Activated CD8-positive, alpha-beta T cell treated with anti-CD3 and anti-CD28 coated beads for 36 hours (primary cell): ENCODE measurements around the gene PAM16. TPM values are rescaled to one million over a fixed set of nuclear protein-coding genes. Genes with fewer than 3 reads are reported as not detected.

Experiments
- ATAC-seq: fragments of 200-7000 bp; cut with Tn5 transposase; one replicate; pipeline ENCODE4 v1.10.0; 2021; ENCODE audit warnings: mild to moderate bottlenecking, moderate library complexity
- CTCF ChIA-PET: fragments of 350-600 bp; sonication (Branson Sonifier 250); formaldehyde crosslinking; loops from one replicate; lab custom pipeline; 2021; ENCODE audit warnings: antibody characterized with exemption; lab: Charles Lee
- POLR2A ChIA-PET: fragments of 350-600 bp; sonication (Branson Sonifier 250); formaldehyde crosslinking; loops from one replicate; lab custom pipeline; 2021; ENCODE audit warnings: antibody characterized with exemption; lab: Charles Lee
- DNase-seq: peaks from one replicate; pipeline ENCODE4 v3.0.0-alpha.2; 2020
- H3K27ac Mint-ChIP-seq: one replicate; pipeline ENCODE4 v1.8.0; 2021; ENCODE audit warnings: mild to moderate bottlenecking, mixed read lengths
- H3K27me3 Mint-ChIP-seq: one replicate; pipeline ENCODE4 v1.8.0; 2021; ENCODE audit warnings: mixed read lengths
- H3K36me3 Mint-ChIP-seq: one replicate; pipeline ENCODE4 v1.8.0; 2021; ENCODE audit warnings: low read depth, mixed read lengths
- H3K4me1 Mint-ChIP-seq: one replicate; pipeline ENCODE4 v1.8.0; 2021; ENCODE audit warnings: low read depth, mixed read lengths
- H3K4me3 Mint-ChIP-seq: one replicate; pipeline ENCODE4 v1.8.0; 2021; ENCODE audit warnings: mild to moderate bottlenecking, moderate library complexity, mixed read lengths
- H3K9me3 Mint-ChIP-seq: one replicate; pipeline ENCODE4 v1.8.0; 2021; ENCODE audit warnings: mixed read lengths
- intact Hi-C: fragments of 100-400 bp; cut with micrococcal nuclease; formaldehyde crosslinking; loops from one replicate; pipeline ENCODE4 v1.10.0; 2022
- total RNA-seq, 2 experiments: library from RNA; stranded (reverse); gene quantifications; one replicate each; pipeline ENCODE4 v1.2.3, GENCODE V29; 2021
- TF ChIP-seq, protein P1 (sequence below): fragments of 200-600 bp; IDR thresholded peaks from one replicate; pipeline ENCODE4 v1.8.0; 2022; ENCODE audit warnings: antibody characterized with exemption, mild to moderate bottlenecking

PAM16 gene
- total RNA-seq, 2 experiments from 2014 or later: 65.9 to 70.1 TPM

DNA sequence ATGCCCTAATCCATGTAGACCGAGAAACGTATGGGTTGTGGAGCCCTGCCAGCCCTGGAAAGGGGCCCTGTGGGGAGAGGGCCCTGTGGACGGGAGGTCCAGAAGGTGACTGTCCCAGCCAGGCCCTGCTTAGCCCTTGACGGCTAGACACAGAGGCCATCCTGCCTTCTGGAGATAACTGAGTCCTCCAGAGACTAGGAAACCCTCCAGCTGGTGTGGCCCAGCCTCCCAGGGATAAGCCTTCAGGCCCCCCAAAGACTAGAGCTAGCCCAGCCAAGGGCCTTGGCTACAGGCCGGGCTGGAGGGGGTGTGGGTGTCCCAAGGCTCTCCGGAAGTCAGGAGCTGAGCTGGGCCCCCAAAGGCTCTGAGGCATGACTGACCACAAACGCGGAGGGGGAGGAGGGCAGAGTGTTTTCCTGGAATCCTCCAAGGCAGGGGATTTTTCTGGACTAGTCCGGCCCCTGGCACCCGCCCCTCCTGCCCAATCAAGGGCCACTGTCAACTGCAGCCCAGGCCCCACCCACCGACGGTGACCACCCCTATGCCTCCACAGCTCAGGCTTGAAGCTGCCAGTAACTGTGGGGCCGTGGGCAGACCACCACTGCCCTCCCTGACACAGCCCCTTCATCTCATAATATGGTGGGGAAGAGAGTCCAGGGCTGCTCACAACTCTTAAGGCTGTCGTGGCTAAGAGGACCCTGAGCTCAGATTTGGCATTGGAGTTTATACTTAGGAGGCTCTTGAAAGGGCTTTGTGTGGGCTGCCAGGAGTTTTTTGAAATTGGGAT, 19.6 kb upstream of the PAM16 start:
- ChIA-PET CTCF (interaction anchor here (1.1 to 3.7 kb wide), 6 partner anchors 12 to 117 kb away, joined by 3 to 24 read pairs (median 4); partner anchors contain the start of gene PAM16), POLR2A (interaction anchor here (1.2 to 1.7 kb wide), 4 partner anchors 19 to 39 kb away, joined by 3 to 6 read pairs (median 4); no protein-coding TSS in a partner anchor)
- intact Hi-C loops: no loop called here
- no peaks in the 10 kb centered on the region for H3K9me3 Mint-ChIP-seq
- no peaks in the 10 kb centered on the region for H3K36me3 Mint-ChIP-seq
- H3K27me3 Mint-ChIP-seq: no peaks in the 10 kb centered on the region
- DNase-seq (no peak), ATAC-seq (no peak)
- no peak overlapping the region for H3K27ac Mint-ChIP-seq
- TF ChIP-seq, protein P1, sequence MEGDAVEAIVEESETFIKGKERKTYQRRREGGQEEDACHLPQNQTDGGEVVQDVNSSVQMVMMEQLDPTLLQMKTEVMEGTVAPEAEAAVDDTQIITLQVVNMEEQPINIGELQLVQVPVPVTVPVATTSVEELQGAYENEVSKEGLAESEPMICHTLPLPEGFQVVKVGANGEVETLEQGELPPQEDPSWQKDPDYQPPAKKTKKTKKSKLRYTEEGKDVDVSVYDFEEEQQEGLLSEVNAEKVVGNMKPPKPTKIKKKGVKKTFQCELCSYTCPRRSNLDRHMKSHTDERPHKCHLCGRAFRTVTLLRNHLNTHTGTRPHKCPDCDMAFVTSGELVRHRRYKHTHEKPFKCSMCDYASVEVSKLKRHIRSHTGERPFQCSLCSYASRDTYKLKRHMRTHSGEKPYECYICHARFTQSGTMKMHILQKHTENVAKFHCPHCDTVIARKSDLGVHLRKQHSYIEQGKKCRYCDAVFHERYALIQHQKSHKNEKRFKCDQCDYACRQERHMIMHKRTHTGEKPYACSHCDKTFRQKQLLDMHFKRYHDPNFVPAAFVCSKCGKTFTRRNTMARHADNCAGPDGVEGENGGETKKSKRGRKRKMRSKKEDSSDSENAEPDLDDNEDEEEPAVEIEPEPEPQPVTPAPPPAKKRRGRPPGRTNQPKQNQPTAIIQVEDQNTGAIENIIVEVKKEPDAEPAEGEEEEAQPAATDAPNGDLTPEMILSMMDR: no peak
- H3K4me3 Mint-ChIP-seq: no peak overlapping the region
- H3K4me1 Mint-ChIP-seq: peaks cover 7% of the 10 kb centered on the region

DNA sequence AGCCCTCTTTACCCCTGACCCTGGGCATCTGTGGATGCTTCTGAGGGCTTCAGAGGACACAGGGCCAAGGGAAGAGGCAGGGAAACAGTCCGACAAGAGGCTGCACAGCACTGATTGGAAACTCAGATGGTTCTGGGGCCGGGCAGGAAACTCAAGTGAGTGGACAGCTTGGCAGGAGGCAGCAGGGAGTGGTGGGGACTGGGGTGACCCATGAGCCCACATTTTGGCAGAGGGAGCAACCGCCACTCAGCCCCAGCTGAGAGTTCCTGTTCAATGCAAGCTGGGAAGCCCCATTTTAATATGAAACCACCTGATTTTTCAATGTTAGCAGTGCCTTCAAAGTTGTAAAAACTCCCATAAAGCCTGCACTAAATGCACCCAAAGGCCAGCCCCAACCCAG, 19.0 kb upstream of the PAM16 start:
- no peaks in the 10 kb centered on the region for H3K36me3 Mint-ChIP-seq
- ATAC-seq (no peak), DNase-seq (no peak)
- ChIA-PET POLR2A (interaction anchor here (1.2 to 1.7 kb wide), 3 partner anchors 11 to 33 kb away, joined by 3 to 5 read pairs (median 4); no protein-coding TSS in a partner anchor), CTCF (interaction anchor here (1.5 to 3.7 kb wide), 4 partner anchors 11 to 81 kb away, joined by 3 to 24 read pairs (median 9); partner anchors contain the start of gene PAM16)
- TF ChIP-seq, protein P1: no peak
- no peaks in the 10 kb centered on the region for H3K27me3 Mint-ChIP-seq
- H3K9me3 Mint-ChIP-seq: no peaks in the 10 kb centered on the region
- intact Hi-C loops: no loop called here
- H3K4me1 Mint-ChIP-seq: peaks cover 5% of the 10 kb centered on the region
- no peak overlapping the region for H3K4me3 Mint-ChIP-seq
- H3K27ac Mint-ChIP-seq: no peak overlapping the region

DNA sequence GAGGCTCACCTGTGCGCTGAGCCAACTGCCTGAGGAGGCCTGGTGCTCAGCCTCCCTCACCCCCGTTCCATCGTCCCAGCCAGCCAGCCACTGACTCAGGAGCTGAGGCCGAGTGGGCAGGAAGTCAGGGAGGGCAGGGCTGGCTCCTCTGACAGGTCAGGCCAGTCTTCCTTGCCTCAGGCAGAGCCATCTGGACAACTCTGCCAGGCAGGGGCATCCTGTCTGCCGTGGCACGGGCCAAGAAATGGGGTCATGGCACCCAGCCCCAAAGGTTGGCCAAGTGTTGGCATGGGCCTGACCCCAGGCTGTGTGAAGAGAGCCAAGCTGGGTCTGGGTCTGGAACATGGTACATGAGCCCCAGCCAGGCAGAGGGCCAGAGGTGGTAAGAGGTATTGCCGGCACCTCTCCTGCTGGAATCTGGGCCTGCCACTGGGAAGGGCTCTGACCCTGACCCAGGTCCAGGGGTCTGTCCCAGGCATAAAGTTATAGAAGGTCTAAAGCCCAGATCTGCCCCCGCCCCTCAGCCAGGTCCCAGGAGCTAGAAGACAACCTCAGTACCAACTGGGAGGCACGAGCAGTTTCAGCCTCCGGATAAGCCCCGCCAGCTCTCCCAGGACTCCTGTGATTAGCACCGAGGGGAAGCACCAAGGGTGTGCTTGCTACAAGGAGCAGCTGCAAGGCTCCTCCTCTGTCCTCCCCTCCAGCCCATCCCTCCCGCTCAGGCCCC, 18.0 kb upstream of the PAM16 start:
- Mint-ChIP-seq H3K27ac (no peak overlapping the region), H3K9me3 (no peaks in the 10 kb centered on the region), H3K27me3 (no peaks in the 10 kb centered on the region), H3K36me3 (no peaks in the 10 kb centered on the region), H3K4me1 (peaks cover 5% of the 10 kb centered on the region), H3K4me3 (no peak overlapping the region)
- TF ChIP-seq, protein P1: no peak
- intact Hi-C loops: no loop called here
- ATAC-seq (no peak), DNase-seq (no peak)
- ChIA-PET POLR2A (interaction anchor here (1.5 to 1.7 kb wide), 2 partner anchors 10 to 34 kb away, joined by 4 to 5 read pairs; no protein-coding TSS in a partner anchor), CTCF (interaction anchor here (0.6 to 3.7 kb wide), 4 partner anchors 10 to 80 kb away, joined by 3 to 24 read pairs (median 9); no protein-coding TSS in a partner anchor)

DNA sequence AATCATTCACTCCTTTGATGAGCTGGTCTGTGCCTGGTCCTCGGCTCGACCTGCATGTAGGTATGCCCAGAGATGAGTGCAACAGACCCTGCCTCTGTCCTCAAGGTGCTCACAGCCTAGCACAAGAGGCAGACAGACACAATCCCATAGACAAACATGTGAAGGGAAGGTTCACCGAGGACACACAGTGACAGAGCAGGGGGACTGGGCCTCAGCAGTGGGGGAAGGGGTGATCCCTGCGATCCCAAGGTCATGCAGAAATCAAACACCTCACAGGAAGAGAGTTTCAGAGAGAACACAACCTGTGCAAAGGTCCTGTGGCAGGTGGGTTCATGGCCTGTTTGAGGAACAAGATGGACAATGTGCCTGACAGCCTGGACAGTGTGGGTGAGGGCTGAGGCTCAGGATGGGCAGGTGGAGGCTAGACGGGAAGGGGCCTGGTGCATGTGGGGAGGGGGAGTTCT, 16.3 kb upstream of the PAM16 start:
- POLR2A ChIA-PET: no interaction called here
- Mint-ChIP-seq H3K9me3 (no peaks in the 10 kb centered on the region), H3K4me3 (no peak overlapping the region), H3K36me3 (peaks cover 4% of the 10 kb centered on the region), H3K27ac (no peak overlapping the region), H3K4me1 (peaks cover 2% of the 10 kb centered on the region), H3K27me3 (no peaks in the 10 kb centered on the region)
- intact Hi-C loops: no loop called here
- CTCF ChIA-PET: no interaction called here
- TF ChIP-seq, protein P1: no peak
- ATAC-seq (no peak), DNase-seq (no peak)
